Erythroblast (primary cell): ENCODE data around the gene PROM2.

Experiments used
- GATA1 ChIP-seq: IDR thresholded peaks from 2 replicates; pipeline ENCODE4 v1.6.1; 2011; ENCODE audit warnings: low read depth, mild to moderate bottlenecking, control low read depth, low read length, moderate library complexity
- POLR2A ChIP-seq: IDR thresholded peaks from 2 replicates; pipeline ENCODE4 v1.6.1; 2011; ENCODE audit warnings: mild to moderate bottlenecking, low read length

DNA sequence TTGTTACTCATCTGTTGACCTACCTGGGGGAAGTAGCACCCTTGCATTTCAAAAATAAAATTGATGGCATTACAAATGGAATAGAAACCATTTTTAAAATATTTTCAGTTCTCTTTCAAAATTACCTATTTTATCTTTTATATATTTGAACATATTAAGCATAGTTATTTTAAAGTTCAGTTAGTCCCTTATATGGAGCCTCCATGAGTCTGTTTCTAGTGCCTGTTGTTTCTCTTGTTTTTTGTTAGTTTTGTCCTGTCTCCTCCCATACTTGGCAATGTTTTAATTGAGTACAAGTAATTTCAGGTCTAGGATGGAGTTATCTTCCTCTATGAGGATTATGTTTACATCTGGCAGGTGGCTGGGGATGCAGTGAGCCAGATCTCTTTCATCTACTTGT, 17.0 kb downstream of the PROM2 start:
- TF ChIP-seq POLR2A = no peak
- TF ChIP-seq GATA1 = no peak
